OCI-LY3 (cell line): Measurements from ENCODE around the gene BRS3.

ENCODE experiments used
- H2AFZ ChIP-seq: fragments of 200-600, 300-600 bp; shearing (Covaris generic); 2 replicates; pipeline ENCODE4 v1.6.0; 2014; ENCODE audit warnings: antibody characterized with exemption, low read depth, low read length
- H3K27ac ChIP-seq: fragments of 200-600, 300-600 bp; sonication (generic); 2 replicates; pipeline ENCODE4 v1.5.1; 2014; ENCODE audit warnings: mild to moderate bottlenecking, low read length, moderate library complexity, mixed read lengths
- H3K27me3 ChIP-seq: fragments of 200-600, 300-600 bp; sonication (generic); 2 replicates; pipeline ENCODE4 v1.6.1; 2014; ENCODE audit warnings: low read depth, low read length, mixed read lengths
- H3K36me3 ChIP-seq: fragments of 200-600, 300-600 bp; sonication (generic); replicated peaks from 2 replicates; pipeline ENCODE3; 2014; ENCODE audit warnings: low read depth, low read length, mixed read lengths
- H3K4me1 ChIP-seq: fragments of 300-600, 200-600 bp; sonication (generic); 2 replicates; pipeline ENCODE4 v1.6.1; 2014; ENCODE audit warnings: low read length, mixed read lengths
- H3K4me2 ChIP-seq: fragments of 200-600, 300-600 bp; sonication (generic); 2 replicates; pipeline ENCODE4 v1.6.1; 2014; ENCODE audit warnings: low read length, mixed read lengths
- H3K4me3 ChIP-seq: fragments of 300-600, 200-600 bp; sonication (generic); 2 replicates; pipeline ENCODE4 v1.5.1; 2014; ENCODE audit warnings: antibody characterized with exemption, mild to moderate bottlenecking, low read length, moderate library complexity
- H3K79me2 ChIP-seq: fragments of 300-600, 200-600 bp; shearing (Covaris generic); 2 replicates; pipeline ENCODE4 v1.6.1; 2014; ENCODE audit warnings: mild to moderate bottlenecking, low read length, mixed read lengths
- H3K9ac ChIP-seq: fragments of 300-600, 200-600 bp; shearing (Covaris generic); 2 replicates; pipeline ENCODE4 v1.6.0; 2014; ENCODE audit warnings: mild to moderate bottlenecking, low read length, moderate library complexity
- H3K9me3 ChIP-seq: fragments of 200-600, 300-600 bp; shearing (Covaris generic); 2 replicates; pipeline ENCODE4 v1.6.1; 2014; ENCODE audit warnings: low read length, mixed read lengths; ENCODE audit not compliant: insufficient read depth
- H4K20me1 ChIP-seq: fragments of 200-600, 300-600 bp; sonication (generic); 2 replicates; pipeline ENCODE4 v1.6.1; 2016; ENCODE audit warnings: low read length, mixed read lengths; ENCODE audit not compliant: insufficient read depth
- CTCF ChIP-seq: fragments of 200-600, 300-600 bp; sonication (generic); IDR thresholded peaks from 2 replicates; pipeline ENCODE4 v1.5.1; 2014; ENCODE audit warnings: antibody characterized with exemption, low read length, low read depth
- EZH2phosphoT487 ChIP-seq: fragments of 200-600 bp; shearing (Covaris generic); IDR thresholded peaks from 2 replicates; pipeline ENCODE4 v1.6.1; 2018; ENCODE audit warnings: antibody characterized with exemption, mixed run types, low read depth

The BRS3 gene

GRCh38 chrX:136534131-136534530 is 46.4 kb downstream of the BRS3 start:
- Histone ChIP-seq H3K9ac (no peak overlapping the region), H3K36me3 (no peaks in the 10 kb centered on the region), H3K27ac (no peak overlapping the region), H3K4me3 (no peak overlapping the region), H3K9me3 (no peaks in the 10 kb centered on the region), H2AFZ (no peak overlapping the region), H3K4me2 (no peak overlapping the region), H4K20me1 (no peaks in the 10 kb centered on the region), H3K79me2 (no peaks in the 10 kb centered on the region), H3K27me3 (no peaks in the 10 kb centered on the region), H3K4me1 (no peaks in the 10 kb centered on the region)
- TF ChIP-seq CTCF (no peak), EZH2phosphoT487 (no peak)

GRCh38 chrX:136538811-136539210 is 51.1 kb downstream of the BRS3 start:
- Histone ChIP-seq H3K4me2 (no peak overlapping the region), H4K20me1 (no peaks in the 10 kb centered on the region), H3K4me1 (no peaks in the 10 kb centered on the region), H3K9me3 (no peaks in the 10 kb centered on the region), H3K4me3 (no peak overlapping the region), H3K9ac (no peak overlapping the region), H3K27ac (no peak overlapping the region), H3K36me3 (no peaks in the 10 kb centered on the region), H3K27me3 (no peaks in the 10 kb centered on the region), H3K79me2 (no peaks in the 10 kb centered on the region), H2AFZ (no peak overlapping the region)
- TF ChIP-seq CTCF (no peak), EZH2phosphoT487 (no peak)

GRCh38 chrX:136540226-136540625 is 52.5 kb downstream of the BRS3 start:
- TF ChIP-seq EZH2phosphoT487 (no peak), CTCF (no peak)
- H3K4me2 ChIP-seq = no peak overlapping the region
- H3K27me3 ChIP-seq = no peaks in the 10 kb centered on the region
- H2AFZ ChIP-seq = no peak overlapping the region
- no peaks in the 10 kb centered on the region for H3K4me1 ChIP-seq
- no peak overlapping the region for H3K9ac ChIP-seq
- H3K9me3 ChIP-seq = no peaks in the 10 kb centered on the region
- no peaks in the 10 kb centered on the region for H4K20me1 ChIP-seq
- no peaks in the 10 kb centered on the region for H3K79me2 ChIP-seq
- H3K4me3 ChIP-seq = no peak overlapping the region
- no peak overlapping the region for H3K27ac ChIP-seq
- no peaks in the 10 kb centered on the region for H3K36me3 ChIP-seq

- TF ChIP-seq CTCF (no peak), EZH2phosphoT487 (no peak)
- no peak overlapping the region for H3K9ac ChIP-seq
- H3K4me3 ChIP-seq = no peak overlapping the region
- no peak overlapping the region for H2AFZ ChIP-seq
- no peak overlapping the region for H3K27ac ChIP-seq
- no peaks in the 10 kb centered on the region for H4K20me1 ChIP-seq
- no peaks in the 10 kb centered on the region for H3K36me3 ChIP-seq
- no peak overlapping the region for H3K4me2 ChIP-seq
- no peaks in the 10 kb centered on the region for H3K4me1 ChIP-seq
- H3K27me3 ChIP-seq = no peaks in the 10 kb centered on the region
- H3K79me2 ChIP-seq = no peaks in the 10 kb centered on the region
- no peaks in the 10 kb centered on the region for H3K9me3 ChIP-seq
Measured at GRCh38 chrX:136541294-136541693, 53.5 kb downstream of the BRS3 start.
